Astrocyte (in vitro differentiated cells and primary cell): ENCODE results near the gene FRMPD2.

Experiments used
- CTCF ChIP-seq: IDR thresholded peaks from 2 replicates; pipeline ENCODE4 v1.5.1; 2011; ENCODE audit warnings: low read depth, mild to moderate bottlenecking, inconsistent platforms, low read length, moderate library complexity; ENCODE audit not compliant: insufficient read depth
- EZH2 ChIP-seq: IDR thresholded peaks from 2 replicates; pipeline ENCODE4 v1.6.1; 2012; ENCODE audit warnings: mild to moderate bottlenecking, low read length, inconsistent platforms; ENCODE audit not compliant: insufficient read depth

GRCh38 chr10:48274636-48275035 lies at the start of gene FRMPD2:
- TF ChIP-seq EZH2 (no peak), CTCF (no peak)
